VCaP (cell line): Measurements from ENCODE around the gene WNT7B.

ENCODE experiments used
- H3K27ac ChIP-seq: fragments of 450-650 bp; 2 replicates; pipeline ENCODE4 v1.5.1; 2017
- TF ChIP-seq, protein P1 (sequence below): fragments of 450-650 bp; conservative IDR thresholded peaks from 2 replicates; pipeline ENCODE4 v1.5.1; 2017; ENCODE audit warnings: mild to moderate bottlenecking, moderate library complexity

Gene WNT7B

DNA sequence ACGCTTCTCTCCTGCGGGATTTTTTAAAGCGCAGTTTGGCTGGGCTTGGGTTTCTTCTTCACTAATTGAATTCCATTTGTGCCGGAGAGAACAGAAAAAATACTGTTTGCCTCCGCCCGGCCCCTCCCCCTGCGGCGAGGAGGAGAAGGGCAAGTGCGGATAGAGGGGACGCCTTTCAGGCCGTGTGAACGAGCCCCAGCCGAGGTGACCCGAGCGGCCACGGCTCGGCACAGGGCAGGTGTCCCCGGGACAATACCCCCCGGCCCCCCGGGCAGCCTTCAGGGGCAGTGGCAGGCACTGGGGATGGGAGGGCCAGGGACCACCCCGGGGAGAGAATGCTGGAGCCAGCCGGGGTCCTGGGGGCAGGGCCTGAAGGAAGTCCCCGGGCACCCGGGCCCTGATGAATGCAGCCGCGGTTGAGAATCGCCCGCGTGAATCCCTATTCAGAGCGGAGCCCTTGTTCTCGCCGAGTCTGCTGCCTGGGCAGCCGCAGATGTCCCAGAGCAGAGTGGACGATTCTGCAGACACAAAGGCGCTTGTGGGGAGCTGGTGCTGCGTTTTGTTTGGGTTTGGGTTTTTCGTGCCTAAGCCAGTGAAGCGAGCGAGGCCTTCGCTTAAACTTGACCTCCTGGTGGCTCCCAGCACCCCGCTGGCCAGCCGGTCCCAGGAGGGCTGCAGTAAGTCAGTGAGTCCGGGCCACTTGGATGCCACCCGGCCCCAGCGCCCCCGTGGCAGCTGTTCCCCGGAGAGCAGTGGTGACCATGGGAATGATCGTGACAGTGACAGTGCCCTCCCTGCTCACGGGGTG, 96.0 kb downstream of the WNT7B start:
- TF ChIP-seq, protein P1, sequence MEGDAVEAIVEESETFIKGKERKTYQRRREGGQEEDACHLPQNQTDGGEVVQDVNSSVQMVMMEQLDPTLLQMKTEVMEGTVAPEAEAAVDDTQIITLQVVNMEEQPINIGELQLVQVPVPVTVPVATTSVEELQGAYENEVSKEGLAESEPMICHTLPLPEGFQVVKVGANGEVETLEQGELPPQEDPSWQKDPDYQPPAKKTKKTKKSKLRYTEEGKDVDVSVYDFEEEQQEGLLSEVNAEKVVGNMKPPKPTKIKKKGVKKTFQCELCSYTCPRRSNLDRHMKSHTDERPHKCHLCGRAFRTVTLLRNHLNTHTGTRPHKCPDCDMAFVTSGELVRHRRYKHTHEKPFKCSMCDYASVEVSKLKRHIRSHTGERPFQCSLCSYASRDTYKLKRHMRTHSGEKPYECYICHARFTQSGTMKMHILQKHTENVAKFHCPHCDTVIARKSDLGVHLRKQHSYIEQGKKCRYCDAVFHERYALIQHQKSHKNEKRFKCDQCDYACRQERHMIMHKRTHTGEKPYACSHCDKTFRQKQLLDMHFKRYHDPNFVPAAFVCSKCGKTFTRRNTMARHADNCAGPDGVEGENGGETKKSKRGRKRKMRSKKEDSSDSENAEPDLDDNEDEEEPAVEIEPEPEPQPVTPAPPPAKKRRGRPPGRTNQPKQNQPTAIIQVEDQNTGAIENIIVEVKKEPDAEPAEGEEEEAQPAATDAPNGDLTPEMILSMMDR: no peak
- no peak overlapping the region for H3K27ac ChIP-seq

DNA sequence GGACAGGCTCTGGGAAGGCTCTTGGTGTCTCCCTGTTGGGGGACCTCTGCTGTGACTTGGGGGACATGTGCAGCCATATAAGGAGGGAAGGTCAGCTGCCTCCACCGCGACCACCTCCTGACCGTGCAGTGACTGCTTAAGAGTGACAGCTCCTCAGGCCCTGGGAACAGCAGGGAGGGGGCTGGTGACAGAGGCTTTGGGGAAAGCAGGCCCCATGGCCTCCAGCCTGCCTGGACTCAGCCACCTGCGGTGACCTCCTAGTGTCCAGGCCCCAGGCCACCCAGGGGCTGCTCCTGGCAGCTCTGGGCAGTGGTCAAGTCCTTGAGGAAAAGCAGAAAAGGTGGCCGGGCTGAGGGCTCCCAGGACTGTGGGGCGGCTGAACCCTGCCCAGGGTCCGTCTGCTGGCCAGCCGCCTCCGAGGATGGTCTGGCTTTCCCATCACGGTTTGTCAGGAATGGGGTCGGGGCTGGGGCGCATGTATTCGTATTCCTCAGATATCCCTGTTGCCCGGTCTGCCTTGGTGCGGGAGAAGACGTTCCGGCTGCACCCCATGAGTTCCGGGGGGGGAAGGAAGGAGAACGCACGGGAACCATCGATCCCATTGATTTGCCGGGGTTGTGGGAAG, 96.8 kb downstream of the WNT7B start:
- no peak overlapping the region for H3K27ac ChIP-seq
- TF ChIP-seq, protein P1: no peak

DNA sequence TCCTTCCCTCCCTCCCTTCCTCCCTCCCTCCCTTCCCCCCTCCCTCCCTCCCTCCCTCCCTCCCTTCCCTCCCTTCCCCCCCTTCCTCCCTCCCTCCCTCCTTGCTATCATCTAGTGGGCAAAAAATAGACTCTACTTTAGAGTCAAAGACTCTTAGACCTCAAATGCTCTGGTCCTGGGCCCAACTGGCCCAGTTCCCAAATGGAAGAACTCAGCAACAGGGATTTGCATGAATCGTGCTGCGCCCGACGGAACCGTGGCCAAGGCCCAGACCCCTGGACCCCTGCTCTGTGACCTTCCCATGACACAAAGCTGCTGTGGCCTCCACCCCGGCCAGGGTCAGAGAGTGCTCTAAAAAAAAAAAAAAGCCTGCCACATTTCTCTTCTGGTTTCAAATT, 97.4 kb downstream of the WNT7B start:
- H3K27ac ChIP-seq: no peak overlapping the region
- TF ChIP-seq, protein P1: no peak

- H3K27ac ChIP-seq: no peak overlapping the region
- TF ChIP-seq, protein P1: no peak
Observed at GRCh38 chr22:45878901-45879551, 97.9 kb downstream of the WNT7B start.

- TF ChIP-seq, protein P1: no peak
- H3K27ac ChIP-seq: no peak overlapping the region
Observed at GRCh38 chr22:45878051-45878781, 98.7 kb downstream of the WNT7B start.

GRCh38 chr22:45877651-45878050, 99.3 kb downstream of the WNT7B start:
- TF ChIP-seq, protein P1: no peak
- no peak overlapping the region for H3K27ac ChIP-seq

GRCh38 chr22:45877036-45877380, 100.0 kb downstream of the WNT7B start:
- TF ChIP-seq, protein P1: no peak
- no peak overlapping the region for H3K27ac ChIP-seq
